Activated T-helper 2 cell treated with anti-CD3 and anti-CD28 coated beads, Interferon-gamma antibody, Interleukin-2, Interleukin-4, amounts not matched to agents 10 μg/mL and 5 μg/mL and 100 μg/mL, durations not matched to agents 14 hours and 24 hours and 36 hours (primary cell): ENCODE data around the gene PSME3. TPM values are rescaled to one million over a fixed set of nuclear protein-coding genes. Genes with fewer than 3 reads are reported as not detected.
"Not testable (repeated sequence)": the region's sequence is repeated elsewhere in the genome, so short reads cannot be mapped to it uniquely, and the experiment has no call there.

Experiments
- DNase-seq: peaks from one replicate; pipeline ENCODE4 v3.0.0; 2021; ENCODE audit warnings: low spot score
- H3K27ac Mint-ChIP-seq: one replicate; pipeline ENCODE4 v1.8.0; 2021; ENCODE audit warnings: mixed read lengths
- H3K27me3 Mint-ChIP-seq: one replicate; pipeline ENCODE4 v1.8.0; 2021; ENCODE audit warnings: low read depth, mixed read lengths
- H3K36me3 Mint-ChIP-seq: one replicate; pipeline ENCODE4 v1.8.0; 2021; ENCODE audit warnings: low read depth, mixed read lengths
- H3K4me1 Mint-ChIP-seq: one replicate; pipeline ENCODE4 v1.8.0; 2021; ENCODE audit warnings: low read depth, mixed read lengths
- H3K4me3 Mint-ChIP-seq: one replicate; pipeline ENCODE4 v1.8.0; 2021; ENCODE audit warnings: low read depth, mild to moderate bottlenecking, moderate library complexity, mixed read lengths
- H3K9me3 Mint-ChIP-seq: one replicate; pipeline ENCODE4 v1.8.0; 2021; ENCODE audit warnings: mixed read lengths
- intact Hi-C: fragments of 100-400 bp; cut with micrococcal nuclease; formaldehyde crosslinking; loops from one replicate; pipeline ENCODE4 v1.15.1; 2023
- total RNA-seq: library from RNA; stranded (reverse); gene quantifications from 2 replicates; pipeline ENCODE4 v1.2.3, GENCODE V29; 2022

PSME3 gene
- total RNA-seq, 1 donor from 2014 or later: 172 TPM

GRCh38 chr17:42846594-42847280 is 13.5 kb downstream of the PSME3 start:
- intact Hi-C loops: loop anchor here (2.0 kb wide), 1 partner anchor 82 kb away; no protein-coding TSS in a partner anchor
- Mint-ChIP-seq H3K36me3 (peaks cover 38% of the 10 kb centered on the region), H3K9me3 (no peaks in the 10 kb centered on the region), H3K4me1 (peaks cover 14% of the 10 kb centered on the region), H3K4me3 (no peak overlapping the region), H3K27me3 (no peaks in the 10 kb centered on the region), H3K27ac (no peak overlapping the region)
- no peak for DNase-seq

- intact Hi-C loops: no loop called here
- H3K36me3 Mint-ChIP-seq: peaks cover 25% of the 10 kb centered on the region
Observed at GRCh38 chr17:42848093-42848492, 14.9 kb downstream of the PSME3 start.

GRCh38 chr17:42849031-42849430 is 15.8 kb downstream of the PSME3 start:
- H3K36me3 Mint-ChIP-seq: peaks cover 15% of the 10 kb centered on the region
- H3K27ac Mint-ChIP-seq: no peak overlapping the region
- intact Hi-C loops: no loop called here
- no peaks in the 10 kb centered on the region for H3K27me3 Mint-ChIP-seq
- H3K4me3 Mint-ChIP-seq: no peak overlapping the region
- H3K9me3 Mint-ChIP-seq: no peaks in the 10 kb centered on the region
- H3K4me1 Mint-ChIP-seq: peaks cover 14% of the 10 kb centered on the region
- DNase-seq: no peak

More at GRCh38 chr17:42848093-42848492, 14.9 kb downstream of the PSME3 start:
- Mint-ChIP-seq H3K4me1 (peaks cover 14% of the 10 kb centered on the region), H3K27ac (no peak overlapping the region), H3K27me3 (no peaks in the 10 kb centered on the region), H3K4me3 (no peak overlapping the region), H3K9me3 (no peaks in the 10 kb centered on the region)
- DNase-seq: no peak

- Mint-ChIP-seq H3K27ac (no peak overlapping the region), H3K36me3 (peaks cover 9% of the 10 kb centered on the region), H3K4me3 (no peak overlapping the region), H3K9me3 (no peaks in the 10 kb centered on the region), H3K4me1 (peaks cover 14% of the 10 kb centered on the region), H3K27me3 (no peaks in the 10 kb centered on the region)
- intact Hi-C loops: no loop called here
- DNase-seq: no peak
Observed at GRCh38 chr17:42849451-42850181, 16.4 kb downstream of the PSME3 start.

GRCh38 chr17:42850954-42851353 is 17.8 kb downstream of the PSME3 start, which contains the start of gene AOC3:
Gene AOC3, plus strand, starts transcription at chr17:42851199. Its CDS starts 145 bp downstream, at chr17:42851344.
- no peak for DNase-seq
- intact Hi-C loops: no loop called here
- Mint-ChIP-seq H3K36me3 (no peaks in the 10 kb centered on the region), H3K27ac (no peak within 1 kb of the TSS), H3K27me3 (no peaks in the 10 kb centered on the region), H3K9me3 (no peaks in the 10 kb centered on the region), H3K4me3 (no peak within 1 kb of the TSS), H3K4me1 (peaks cover 8% of the 10 kb centered on the region)

- H3K4me3 Mint-ChIP-seq, H3K36me3 Mint-ChIP-seq, DNase-seq, H3K27ac Mint-ChIP-seq, H3K9me3 Mint-ChIP-seq, H3K4me1 Mint-ChIP-seq, intact Hi-C loops, H3K27me3 Mint-ChIP-seq: not testable (repeated sequence)
Observed at GRCh38 chr17:42851371-42852240, 18.4 kb downstream of the PSME3 start.

GRCh38 chr17:42852351-42852750 is 19.2 kb downstream of the PSME3 start:
- no peak overlapping the region for H3K27ac Mint-ChIP-seq
- no peak for DNase-seq
- H3K27me3 Mint-ChIP-seq: no peaks in the 10 kb centered on the region
- H3K4me1 Mint-ChIP-seq: no peaks in the 10 kb centered on the region
- H3K9me3 Mint-ChIP-seq: no peaks in the 10 kb centered on the region
- H3K4me3 Mint-ChIP-seq: no peak overlapping the region
- intact Hi-C loops: no loop called here
- H3K36me3 Mint-ChIP-seq: no peaks in the 10 kb centered on the region

- Mint-ChIP-seq H3K9me3 (no peaks in the 10 kb centered on the region), H3K4me3 (no peak overlapping the region), H3K27me3 (no peaks in the 10 kb centered on the region), H3K4me1 (no peaks in the 10 kb centered on the region), H3K36me3 (no peaks in the 10 kb centered on the region), H3K27ac (no peak overlapping the region)
- DNase-seq: no peak
- intact Hi-C loops: no loop called here
Observed at GRCh38 chr17:42853004-42853403, 19.8 kb downstream of the PSME3 start.

- H3K27ac Mint-ChIP-seq: no peak overlapping the region
- H3K4me3 Mint-ChIP-seq: no peak overlapping the region
- H3K4me1 Mint-ChIP-seq: no peaks in the 10 kb centered on the region
- no peak for DNase-seq
- intact Hi-C loops: no loop called here
- H3K27me3 Mint-ChIP-seq: no peaks in the 10 kb centered on the region
- H3K36me3 Mint-ChIP-seq: no peaks in the 10 kb centered on the region
- no peaks in the 10 kb centered on the region for H3K9me3 Mint-ChIP-seq
Observed at GRCh38 chr17:42853597-42853967, 20.4 kb downstream of the PSME3 start.

GRCh38 chr17:42853968-42854790 is 21.0 kb downstream of the PSME3 start:
- Mint-ChIP-seq H3K4me3 (no peak overlapping the region), H3K27me3 (no peaks in the 10 kb centered on the region), H3K27ac (no peak overlapping the region), H3K9me3 (no peaks in the 10 kb centered on the region), H3K36me3 (no peaks in the 10 kb centered on the region), H3K4me1 (no peaks in the 10 kb centered on the region)
- DNase-seq: no peak
- intact Hi-C loops: no loop called here

GRCh38 chr17:42855048-42855596 is 21.9 kb downstream of the PSME3 start:
- Mint-ChIP-seq H3K27ac (no peak overlapping the region), H3K9me3 (no peaks in the 10 kb centered on the region), H3K4me3 (no peak overlapping the region), H3K27me3 (no peaks in the 10 kb centered on the region), H3K4me1 (no peaks in the 10 kb centered on the region), H3K36me3 (no peaks in the 10 kb centered on the region)
- intact Hi-C loops: no loop called here
- DNase-seq: no peak

GRCh38 chr17:42856093-42856492 is 22.9 kb downstream of the PSME3 start:
- H3K36me3 Mint-ChIP-seq, H3K4me3 Mint-ChIP-seq, H3K27me3 Mint-ChIP-seq, H3K27ac Mint-ChIP-seq, intact Hi-C loops, DNase-seq, H3K4me1 Mint-ChIP-seq, H3K9me3 Mint-ChIP-seq: not testable (repeated sequence)
